HepG2 (cell line): ENCODE measurements around the gene ATIC. TPM values are rescaled to one million over a fixed set of nuclear protein-coding genes. Genes with fewer than 3 reads are reported as not detected.

Source experiments
- ATAC-seq: fragments of 200-7000 bp; cut with Tn5 transposase; 3 replicates; pipeline ENCODE4 v1.9.1; 2020; ENCODE audit warnings: mild to moderate bottlenecking, moderate library complexity
- BruUV-seq: library from RNA; stranded (reverse); fragments of 400-500 nt; replicated peaks from 2 replicates; lab custom pipeline; 2021; lab: Mats Ljungman, UMichigan
- CTCF ChIA-PET: fragments of 300-600 bp; formaldehyde crosslinking; extraction: SDS; loops from one replicate; lab custom pipeline; 2021; ENCODE audit warnings: low total read pairs, inconsistent platforms, low intra/inter-chr PET ratio; lab: Yijun Ruan, JAX
- POLR2A ChIA-PET: fragments of 350-600 bp; sonication (Branson Sonifier 250); formaldehyde crosslinking; loops from one replicate; lab custom pipeline; 2020; ENCODE audit warnings: antibody characterized with exemption, inconsistent platforms; lab: Yijun Ruan, JAX
- DNase-seq: peaks from one replicate; pipeline ENCODE4 v3.0.0-alpha.2; 2015; ENCODE audit warnings: low spot score
- FAIRE-seq: peaks from 3 replicates; lab custom pipeline; 2011; peaks lifted over from hg19 to GRCh38; lab: Jason Lieb, UNC
- H2AFZ ChIP-seq: one replicate; pipeline ENCODE4 v1.6.1; 2011; ENCODE audit warnings: low read length, inconsistent platforms
- H3K27ac ChIP-seq: fragments of 300-600 bp; 3 replicates; pipeline ENCODE4 v1.8.0; 2011; ENCODE audit warnings: mixed run types, mild to moderate bottlenecking, mixed read lengths, low read length, inconsistent platforms; ENCODE audit not compliant: insufficient read depth; ENCODE audit errors: extremely low read length
- H3K27me3 ChIP-seq, 2 experiments: fragments of 200-600 bp in 1 of 2; 2 replicates in 1 of 2; 3 replicates in 1 of 2; pipeline versions ENCODE4 v1.6.0 to v1.8.0; 2011; ENCODE audit warnings: low read length in 2 of 2, mild to moderate bottlenecking in 2 of 2, moderate library complexity in 2 of 2, inconsistent platforms in 1 of 2; ENCODE audit not compliant: insufficient read depth in 2 of 2, control insufficient read depth in 1 of 2
- H3K36me3 ChIP-seq, 2 experiments: fragments of 200-600 bp in 1 of 2; replicated peaks in 1 of 2; 2 replicates in 1 of 2; 3 replicates in 1 of 2; pipeline versions ENCODE4 v1.5.1 to v1.8.0; 2011; ENCODE audit warnings: low read length in 2 of 2, inconsistent platforms in 1 of 2; ENCODE audit not compliant: insufficient read depth in 2 of 2, control insufficient read depth in 1 of 2
- H3K4me1 ChIP-seq: 2 replicates; pipeline ENCODE4 v1.5.1; 2012; ENCODE audit warnings: low read length, inconsistent platforms; ENCODE audit not compliant: insufficient read depth
- H3K4me2 ChIP-seq: 2 replicates; pipeline ENCODE4 v1.6.0; 2011; ENCODE audit warnings: low read depth, low read length, inconsistent platforms
- H3K4me3 ChIP-seq, 3 experiments: fragments of 200-600 bp in 1 of 3; sonication (generic), shearing (Covaris generic) in 1 of 3; replicated peaks in 1 of 3; 2 replicates each; pipeline ENCODE4 v1.5.1; 2011 to 2016; ENCODE audit warnings: low read length in 3 of 3, inconsistent platforms in 2 of 3, low read depth in 2 of 3, mild to moderate bottlenecking in 2 of 3, control low read depth in 1 of 3, mixed read lengths in 1 of 3; ENCODE audit not compliant: insufficient read depth in 1 of 3
- H3K79me2 ChIP-seq: one replicate; pipeline ENCODE4 v1.6.1; 2011; ENCODE audit warnings: low read length, inconsistent platforms; ENCODE audit not compliant: insufficient read depth
- H3K9ac ChIP-seq: 2 replicates; pipeline ENCODE4 v1.6.0; 2011; ENCODE audit warnings: mild to moderate bottlenecking, low read depth, low read length, inconsistent platforms; ENCODE audit not compliant: insufficient read depth
- H3K9me3 ChIP-seq: 2 replicates; pipeline ENCODE4 v1.5.1; 2012; ENCODE audit warnings: mild to moderate bottlenecking, low read length
- H4K20me1 ChIP-seq: 2 replicates; pipeline ENCODE4 v1.6.0; 2011; ENCODE audit warnings: inconsistent platforms, mild to moderate bottlenecking, low read length, moderate library complexity; ENCODE audit not compliant: insufficient read depth
- BRF2 ChIP-seq: sonication (generic); formaldehyde crosslinking; IDR thresholded peaks from 2 replicates; pipeline ENCODE4 v1.8.1; 2022; ENCODE audit warnings: mild to moderate bottlenecking, missing genetic modification reagents
- CSRNP1 ChIP-seq: sonication (generic); formaldehyde crosslinking; IDR thresholded peaks from 2 replicates; pipeline ENCODE4 v1.8.1; 2023; ENCODE audit warnings: mild to moderate bottlenecking, missing genetic modification reagents
- HES4 ChIP-seq: sonication (generic); formaldehyde crosslinking; IDR thresholded peaks from 2 replicates; pipeline ENCODE4 v1.9.0; 2021; ENCODE audit warnings: mild to moderate bottlenecking, missing genetic modification reagents, borderline replicate concordance
- HMGA1 ChIP-seq: sonication (generic); formaldehyde crosslinking; conservative IDR thresholded peaks from 2 replicates; pipeline ENCODE4 v1.4.0; 2020; ENCODE audit warnings: missing genetic modification reagents
- POLR2AphosphoS5 ChIP-seq: IDR thresholded peaks from 2 replicates; pipeline ENCODE4 v1.6.1; 2012; ENCODE audit warnings: low read depth, low read length
- POLR2G ChIP-seq: fragments of 200-400 bp; formaldehyde crosslinking; IDR thresholded peaks from 2 replicates; pipeline ENCODE4 v1.6.1; 2018; ENCODE audit warnings: mild to moderate bottlenecking, low read depth, low read length, moderate library complexity
- RBFOX2 ChIP-seq: fragments of 200-400 bp; formaldehyde crosslinking; IDR thresholded peaks from 2 replicates; pipeline ENCODE4 v1.6.1; 2017; ENCODE audit warnings: low read depth, mild to moderate bottlenecking, low read length
- SAP130 ChIP-seq: IDR thresholded peaks from 2 replicates; pipeline ENCODE4 v1.6.1; 2016; ENCODE audit warnings: low read depth
- SATB2 ChIP-seq: sonication (generic); formaldehyde crosslinking; IDR thresholded peaks from 2 replicates; pipeline ENCODE4 v1.5.0; 2020; ENCODE audit warnings: missing genetic modification reagents
- TARDBP ChIP-seq: sonication (generic); formaldehyde crosslinking; IDR thresholded peaks from 2 replicates; pipeline ENCODE4 v1.8.0; 2022; ENCODE audit warnings: mild to moderate bottlenecking, missing genetic modification reagents
- ZFP36L2 ChIP-seq: sonication (generic); formaldehyde crosslinking; IDR thresholded peaks from 2 replicates; pipeline ENCODE4 v1.4.0; 2020; ENCODE audit warnings: missing genetic modification reagents
- ZNF253 ChIP-seq: sonication (generic); formaldehyde crosslinking; IDR thresholded peaks from 2 replicates; pipeline ENCODE4 v1.8.0; 2022; ENCODE audit warnings: mild to moderate bottlenecking, missing genetic modification reagents, borderline replicate concordance
- ZNF605 ChIP-seq: sonication (generic); formaldehyde crosslinking; IDR thresholded peaks from 2 replicates; pipeline ENCODE4 v1.8.0; 2022; ENCODE audit warnings: mild to moderate bottlenecking, missing genetic modification reagents
- WGBS: methylation state at CpG from one replicate; pipeline ENCODE4 v1.1.6; 2017; ENCODE audit warnings: low lambda C conversion rate; 5-methylcytosine and 5-hydroxymethylcytosine counted together
- in situ Hi-C: cut with HindIII; loops from 2 replicates; pipeline ENCODE4 v1.10.0; 2017; ENCODE audit warnings: low pct_unique_long_range_greater_than_20kb; ENCODE audit not compliant: extremely low pct_ligation_motif_present
- intact Hi-C: fragments of 100-400 bp; cut with micrococcal nuclease; formaldehyde crosslinking; loops from one replicate; pipeline ENCODE4 v1.10.0; 2022; ENCODE audit not compliant: unreplicated experiment
- polyA plus RNA-seq, 8 experiments: library from polyadenylated mRNA; depleted of rRNA in 3 of 8; stranded (reverse) in 7 of 8; unstranded in 1 of 8; fragments of >200 nt; fragmentation: Illumina TruSeq in 4 of 8; extraction: Trizol in 4 of 8; gene quantifications; 2 replicates each; pipeline versions ENCODE4 v1.2.1 to v1.2.3, GENCODE V29; 2011 to 2016; ENCODE audit warnings: low read depth in 4 of 8, missing spikeins in 1 of 8, mixed read lengths in 1 of 8; ENCODE audit not compliant: insufficient read depth in 1 of 8
- total RNA-seq, 5 experiments: library from RNA; depleted of rRNA; stranded (reverse); fragments of >200 nt; fragmentation: Illumina TruSeq; extraction: Trizol; gene quantifications; 2 replicates each; pipeline ENCODE4 v1.2.3, GENCODE V29; 2016; ENCODE audit warnings: low read depth in 1 of 5

Gene ATIC
- total and polyA plus RNA-seq, 2 of the 13 experiments (the other 11 are each of a cell fraction or from before 2014, with no cell fraction given) = 89.8 to 146 TPM

- 0 out of 2 replicates have a peak, but pooled peaks have one; percentile 31 for TF ChIP-seq ZNF605 (CRISPR knock-in tag)
- no peak for TF ChIP-seq ZNF253 (CRISPR knock-in tag)
- 0 out of 2 replicates have a peak, but pooled peaks have one; percentile 28 for TF ChIP-seq HES4 (CRISPR knock-in tag)
- 0 out of 2 replicates have a peak, but pooled peaks have one; percentile 41 for TF ChIP-seq TARDBP (CRISPR knock-in tag)
- TF ChIP-seq POLR2AphosphoS5 = peak; percentile 55; the same call in 1 of the 2 replicates
- TF ChIP-seq SAP130 (CRISPR knock-in tag) = no peak
- TF ChIP-seq ZFP36L2 = no peak
Measured at GRCh38 chr2:215388002-215388728, 76.3 kb downstream of the ATIC start (continued).

GRCh38 chr2:215390550-215390913 lies 78.7 kb downstream of the ATIC start:
- Histone ChIP-seq H4K20me1 (peaks cover 18% of the 10 kb centered on the region), H3K9me3 (no peaks in the 10 kb centered on the region), H3K36me3 (peaks cover 55 to 92% of the 10 kb centered on the region in 2 experiments), H2AFZ (no peak overlapping the region), H3K27ac (no peak overlapping the region), H3K9ac (no peak overlapping the region), H3K4me2 (no peak overlapping the region), H3K4me3 (no peak overlapping the region), H3K79me2 (no peaks in the 10 kb centered on the region), H3K27me3 (no peaks in the 10 kb centered on the region), H3K4me1 (no peaks in the 10 kb centered on the region)
- intact Hi-C loops = no loop called here
- no TSS peak for BruUV-seq
- no peak for DNase-seq
- 95% methylated on average over 2 of the region's 2 CpGs for WGBS
- POLR2A ChIA-PET = interaction anchor here (0.9 kb wide), 1 partner anchor 22 kb away, joined by 3 read pairs; no protein-coding TSS in a partner anchor
- ATAC-seq = peak; percentile 5
- in situ Hi-C loops = no loop called here
- CTCF ChIA-PET = no interaction called here
- FAIRE-seq = no peak
- TF ChIP-seq CSRNP1 (no peak), HMGA1 (no peak), RBFOX2 (peak; percentile 55; the same call in 1 of the 2 replicates), BRF2 (CRISPR knock-in tag) (0 out of 2 replicates have a peak, but pooled peaks have one; percentile 2), POLR2G (0 out of 2 replicates have a peak, but pooled peaks have one; percentile 19), SATB2 (no peak)
